ENCODE data around the gene SEC14L2. TPM values are rescaled to one million over a fixed set of nuclear protein-coding genes. Genes with fewer than 3 reads are reported as not detected.

SEC14L2 gene
- total RNA-seq, 1 donor from 2014 or later, result 14.5 TPM

DNA sequence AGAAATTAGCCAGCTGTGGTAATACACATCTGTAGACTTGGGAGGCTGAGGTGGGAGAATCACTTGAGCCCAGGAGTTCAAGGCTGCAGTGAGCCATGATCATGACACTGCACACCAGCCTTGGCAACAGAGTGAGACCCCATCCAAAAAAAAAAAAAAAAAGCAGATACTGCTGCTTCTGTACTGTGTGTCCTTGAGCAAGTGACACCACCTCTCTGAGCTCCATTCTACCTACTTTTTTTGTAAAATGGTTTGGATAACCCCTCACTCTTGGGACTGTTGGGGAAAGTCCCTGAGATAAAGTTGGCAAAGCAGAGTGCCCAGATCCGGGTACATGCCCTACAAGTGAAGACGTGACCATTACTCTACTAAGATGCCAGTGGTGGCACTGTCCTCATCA lies 72.3 kb downstream of the SEC14L2 start:
- Histone ChIP-seq H3K36me3 (ENCODE audit: insufficient read depth, low read length) (no peaks in the 10 kb centered on the region), H3K27ac (ENCODE audit: low read depth, low read length) (no peak overlapping the region), H3K9me3 (ENCODE audit: insufficient read depth, low read depth, low read length) (no peaks in the 10 kb centered on the region), H4K20me1 (ENCODE audit: insufficient read depth, low read length) (no peaks in the 10 kb centered on the region), H3K4me3 (ENCODE audit: insufficient read depth, low read depth, low read length) (no peak overlapping the region), H3K4me2 (ENCODE audit: low read length) (no peak overlapping the region), H3K4me1 (ENCODE audit: insufficient read depth, low read length) (no peaks in the 10 kb centered on the region), H3K79me2 (ENCODE audit: insufficient read depth, low read length) (no peaks in the 10 kb centered on the region), H3K27me3 (ENCODE audit: insufficient read depth, low read length) (peaks cover 22% of the 10 kb centered on the region), H2AFZ (ENCODE audit: low read depth, low read length) (no peak overlapping the region), H3K9ac (ENCODE audit: low read length) (no peak overlapping the region)
- no peak for DNase-seq (ENCODE audit: low read depth)
- no peak for TF ChIP-seq CTCF (IDR thresholded peaks at IDR 0.05; ENCODE audit: insufficient read depth, low read depth, low read length)
- TF ChIP-seq EZH2 (IDR thresholded peaks at IDR 0.05; ENCODE audit: insufficient read depth, low read length), result no peak
- no peak overlapping the region for H3K4me3 Mint-ChIP-seq (ENCODE audit: unreplicated experiment)
- peaks cover 69% of the 10 kb centered on the region for H3K27me3 Mint-ChIP-seq (ENCODE audit: low read depth, unreplicated experiment)
- H3K27ac Mint-ChIP-seq (ENCODE audit: unreplicated experiment), result no peak overlapping the region
- H3K36me3 Mint-ChIP-seq (ENCODE audit: low read depth, unreplicated experiment), result no peaks in the 10 kb centered on the region
- H3K4me1 Mint-ChIP-seq (ENCODE audit: low read depth, unreplicated experiment), result no peaks in the 10 kb centered on the region
- no peak for FAIRE-seq
- peaks cover 10% of the 10 kb centered on the region for H3K9me3 Mint-ChIP-seq (ENCODE audit: unreplicated experiment)

GRCh38 chr22:30470655-30471054 lies 73.8 kb downstream of the SEC14L2 start:
- Mint-ChIP-seq H3K4me3 (ENCODE audit: unreplicated experiment) (no peak overlapping the region), H3K27me3 (ENCODE audit: low read depth, unreplicated experiment) (peaks cover 62% of the 10 kb centered on the region), H3K27ac (ENCODE audit: unreplicated experiment) (no peak overlapping the region), H3K36me3 (ENCODE audit: low read depth, unreplicated experiment) (no peaks in the 10 kb centered on the region), H3K9me3 (ENCODE audit: unreplicated experiment) (peaks cover 2% of the 10 kb centered on the region), H3K4me1 (ENCODE audit: low read depth, unreplicated experiment) (no peaks in the 10 kb centered on the region)
- H3K4me3 ChIP-seq (ENCODE audit: insufficient read depth, low read depth, low read length), result no peak overlapping the region
- H3K27me3 ChIP-seq (ENCODE audit: insufficient read depth, low read length), result peaks cover 31% of the 10 kb centered on the region
- TF ChIP-seq CTCF (IDR thresholded peaks at IDR 0.05; ENCODE audit: insufficient read depth, low read depth, low read length), result no peak
- TF ChIP-seq EZH2 (IDR thresholded peaks at IDR 0.05; ENCODE audit: insufficient read depth, low read length), result no peak
- no peak overlapping the region for H3K27ac ChIP-seq (ENCODE audit: low read depth, low read length)
- no peaks in the 10 kb centered on the region for H3K4me1 ChIP-seq (ENCODE audit: insufficient read depth, low read length)
- H4K20me1 ChIP-seq (ENCODE audit: insufficient read depth, low read length), result no peaks in the 10 kb centered on the region
- H3K36me3 ChIP-seq (ENCODE audit: insufficient read depth, low read length), result no peaks in the 10 kb centered on the region
- no peaks in the 10 kb centered on the region for H3K9me3 ChIP-seq (ENCODE audit: insufficient read depth, low read depth, low read length)
- DNase-seq (ENCODE audit: low read depth) (no peak), FAIRE-seq (no peak)
- H3K79me2 ChIP-seq (ENCODE audit: insufficient read depth, low read length), result no peaks in the 10 kb centered on the region
- H2AFZ ChIP-seq (ENCODE audit: low read depth, low read length), result no peak overlapping the region
- no peak overlapping the region for H3K4me2 ChIP-seq (ENCODE audit: low read length)
- no peak overlapping the region for H3K9ac ChIP-seq (ENCODE audit: low read length)

DNA sequence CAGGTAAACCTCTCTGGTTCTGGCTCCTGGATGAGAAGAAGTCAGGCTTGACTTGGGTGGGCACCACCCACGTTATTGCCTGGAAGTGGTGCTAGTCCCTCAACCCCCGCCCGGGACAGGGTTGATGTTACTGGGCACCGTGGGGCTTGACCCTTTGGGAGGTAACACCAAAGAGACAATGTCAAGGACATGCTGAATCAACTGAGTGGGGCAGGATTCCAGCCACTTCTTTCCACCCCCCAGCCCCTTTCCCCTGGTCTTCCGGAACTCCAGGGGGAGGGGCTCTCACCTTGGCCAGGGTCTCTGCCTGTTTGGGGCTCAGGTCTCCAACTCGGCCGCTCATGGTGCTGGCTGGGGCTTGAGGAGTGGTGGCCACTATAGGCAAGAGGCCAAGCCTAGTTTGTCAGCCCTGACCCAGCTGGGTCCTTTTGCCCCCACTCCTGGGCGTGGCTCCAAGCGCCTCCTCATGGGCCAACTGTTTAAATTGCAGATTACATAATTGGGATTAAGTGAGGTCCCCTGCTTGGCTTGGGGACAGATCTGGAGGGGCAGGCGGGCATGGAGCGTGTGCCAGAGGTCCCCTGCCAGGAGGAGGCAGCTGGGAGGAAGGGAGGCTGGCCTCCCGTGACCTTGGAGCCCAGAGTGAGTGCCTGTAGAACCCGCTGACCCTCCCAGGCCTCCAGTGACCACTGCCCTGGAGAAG lies 74.9 kb downstream of the SEC14L2 start, which contains the start of gene SEC14L3:
Gene SEC14L3 (minus strand): TSS at position 402 of the 703 bp plus-strand sequence. CDS start 59 bp downstream, at position 343.
- FAIRE-seq, result no peak
- TF ChIP-seq EZH2 (IDR thresholded peaks at IDR 0.05; ENCODE audit: insufficient read depth, low read length), result no peak
- no peak for TF ChIP-seq CTCF (IDR thresholded peaks at IDR 0.05; ENCODE audit: insufficient read depth, low read depth, low read length)

More for the DNA sequence above, 74.9 kb downstream of the SEC14L2 start, which contains the start of gene SEC14L3:
- Histone ChIP-seq H3K4me3 (ENCODE audit: insufficient read depth, low read depth, low read length) (no peak within 1 kb of the TSS), H3K79me2 (ENCODE audit: insufficient read depth, low read length) (no peaks in the 10 kb centered on the region), H3K4me1 (ENCODE audit: insufficient read depth, low read length) (no peaks in the 10 kb centered on the region), H3K4me2 (ENCODE audit: low read length) (no peak within 1 kb of the TSS), H3K27ac (ENCODE audit: low read depth, low read length) (no peak within 1 kb of the TSS), H3K27me3 (ENCODE audit: insufficient read depth, low read length) (peaks cover 30% of the 10 kb centered on the region), H3K9me3 (ENCODE audit: insufficient read depth, low read depth, low read length) (no peaks in the 10 kb centered on the region), H3K9ac (ENCODE audit: low read length) (no peak within 1 kb of the TSS), H2AFZ (ENCODE audit: low read depth, low read length) (no peak within 1 kb of the TSS), H3K36me3 (ENCODE audit: insufficient read depth, low read length) (no peaks in the 10 kb centered on the region), H4K20me1 (ENCODE audit: insufficient read depth, low read length) (no peaks in the 10 kb centered on the region)
- H3K4me1 Mint-ChIP-seq (ENCODE audit: low read depth, unreplicated experiment), result no peaks in the 10 kb centered on the region
- H3K27ac Mint-ChIP-seq (ENCODE audit: unreplicated experiment), result no peak within 1 kb of the TSS
- no peaks in the 10 kb centered on the region for H3K9me3 Mint-ChIP-seq (ENCODE audit: unreplicated experiment)
- no peaks in the 10 kb centered on the region for H3K36me3 Mint-ChIP-seq (ENCODE audit: low read depth, unreplicated experiment)
- H3K27me3 Mint-ChIP-seq (ENCODE audit: low read depth, unreplicated experiment), result peaks cover 55% of the 10 kb centered on the region
- no peak for DNase-seq (ENCODE audit: low read depth)
- no peak within 1 kb of the TSS for H3K4me3 Mint-ChIP-seq (ENCODE audit: unreplicated experiment)

Data from astrocyte (in vitro differentiated cells and primary cell).